ENCODE measurements around the gene SUB1.
"Not testable (repeated sequence)": the region's sequence is repeated elsewhere in the genome, so short reads cannot be mapped to it uniquely, and the experiment has no call there.

Gene SUB1

DNA sequence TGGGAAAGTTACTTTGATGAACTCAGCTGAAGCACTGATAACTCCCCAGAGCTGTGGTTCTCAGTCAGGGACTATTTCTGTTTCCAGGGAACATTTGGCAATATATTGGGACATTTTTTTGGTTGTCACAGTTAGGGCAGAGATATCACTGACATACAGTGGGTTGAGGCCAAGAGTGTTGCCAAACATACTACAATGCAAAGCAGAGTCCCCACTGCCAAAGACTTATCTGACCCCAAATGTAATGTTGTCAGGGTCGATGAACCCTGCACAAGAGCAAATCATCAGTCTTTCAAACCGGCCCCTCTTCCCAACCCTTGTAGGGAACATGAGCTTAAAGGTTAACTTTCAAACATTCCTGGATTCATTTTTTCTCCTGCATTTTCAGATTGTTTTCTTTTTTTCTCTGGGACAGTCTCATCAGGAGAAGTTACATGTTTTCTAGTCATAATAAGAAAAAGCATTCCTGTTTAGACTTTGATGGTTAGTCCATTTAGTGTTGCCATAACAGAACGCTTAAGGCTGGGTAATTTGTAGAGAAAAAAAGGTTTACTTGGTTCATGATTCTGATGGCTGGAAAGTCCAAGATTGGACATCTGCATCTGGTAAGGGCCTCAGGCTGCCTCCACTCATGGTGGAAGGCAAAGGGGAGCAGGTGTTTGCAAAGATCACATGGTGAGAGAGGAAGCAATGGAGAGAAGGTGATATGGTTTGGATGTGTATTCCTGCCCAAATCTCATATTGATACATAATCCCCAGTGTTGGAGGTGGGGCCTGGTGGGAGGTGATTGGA is 18.8 kb upstream of the SUB1 start:
- DNase-seq: no peak

DNA sequence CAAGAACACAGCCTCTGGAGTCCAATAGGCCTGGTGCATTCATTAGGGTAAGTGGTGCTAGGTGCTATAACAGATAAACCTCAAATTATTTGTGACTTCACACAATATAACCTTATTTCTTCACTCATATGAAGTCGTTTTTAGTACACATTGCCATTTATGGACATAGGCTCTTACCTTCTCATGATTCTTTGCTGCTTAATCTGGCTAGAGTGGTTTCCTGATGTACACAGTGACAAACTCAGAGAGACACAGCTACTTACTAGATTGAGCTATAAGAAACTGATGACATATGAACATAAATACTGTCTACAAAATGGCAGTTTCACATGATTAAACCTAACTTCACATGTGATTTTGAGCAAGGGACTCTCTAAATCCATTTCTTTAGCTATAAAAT is 14.2 kb upstream of the SUB1 start:
- no peak for DNase-seq

DNA sequence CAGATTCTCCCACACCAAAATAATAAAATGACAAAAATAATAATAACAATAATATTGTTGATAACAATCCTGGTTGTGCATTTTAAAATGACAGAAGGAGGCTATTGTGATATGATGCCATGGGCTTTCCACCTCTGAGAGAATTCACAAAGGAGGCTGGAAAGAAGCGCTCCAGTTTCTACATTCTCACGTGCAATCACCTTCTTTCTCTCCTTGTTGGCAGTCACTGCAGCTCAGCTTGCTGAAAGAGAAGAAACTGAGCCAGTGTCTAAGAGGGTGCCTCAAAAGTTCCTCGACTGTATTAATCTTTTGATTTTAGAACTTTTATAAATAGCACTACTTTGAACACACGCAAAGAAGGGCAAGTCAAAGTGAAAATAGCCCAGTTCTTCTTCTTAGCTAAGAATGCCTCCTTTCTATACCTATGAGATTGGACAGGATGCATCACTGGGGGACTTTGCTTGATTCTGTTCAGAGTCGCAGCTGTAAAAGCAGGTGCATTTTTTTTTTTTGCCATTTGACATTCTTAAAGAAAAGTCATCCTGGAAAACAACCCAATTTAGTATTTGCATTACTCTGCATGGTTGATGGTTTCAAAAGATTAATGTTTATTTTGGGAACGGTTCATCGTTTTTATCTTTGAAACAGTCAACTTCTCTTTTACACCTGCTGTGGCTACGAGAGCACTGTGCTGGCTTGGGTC is 12.4 kb upstream of the SUB1 start:
- no peak for DNase-seq

DNA sequence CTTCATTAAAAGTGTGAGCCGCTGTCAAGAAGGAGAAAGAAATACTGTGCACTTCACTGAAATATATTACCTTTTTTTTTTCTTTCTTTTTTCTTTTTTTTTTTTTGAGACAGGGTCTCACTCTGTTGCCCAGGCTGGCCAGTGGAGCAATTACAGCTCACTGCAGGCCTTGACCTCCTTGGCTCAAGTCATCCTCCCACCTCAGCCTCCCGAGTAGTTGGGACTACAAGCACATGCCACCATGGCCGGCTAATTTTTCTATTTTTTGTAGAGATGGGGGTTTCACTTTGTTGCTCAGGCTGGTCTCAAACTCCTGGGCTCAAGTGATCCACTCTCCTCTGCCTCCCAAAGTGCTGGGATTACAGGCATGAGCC is 11.9 kb upstream of the SUB1 start:
- not testable (repeated sequence) for DNase-seq

DNA sequence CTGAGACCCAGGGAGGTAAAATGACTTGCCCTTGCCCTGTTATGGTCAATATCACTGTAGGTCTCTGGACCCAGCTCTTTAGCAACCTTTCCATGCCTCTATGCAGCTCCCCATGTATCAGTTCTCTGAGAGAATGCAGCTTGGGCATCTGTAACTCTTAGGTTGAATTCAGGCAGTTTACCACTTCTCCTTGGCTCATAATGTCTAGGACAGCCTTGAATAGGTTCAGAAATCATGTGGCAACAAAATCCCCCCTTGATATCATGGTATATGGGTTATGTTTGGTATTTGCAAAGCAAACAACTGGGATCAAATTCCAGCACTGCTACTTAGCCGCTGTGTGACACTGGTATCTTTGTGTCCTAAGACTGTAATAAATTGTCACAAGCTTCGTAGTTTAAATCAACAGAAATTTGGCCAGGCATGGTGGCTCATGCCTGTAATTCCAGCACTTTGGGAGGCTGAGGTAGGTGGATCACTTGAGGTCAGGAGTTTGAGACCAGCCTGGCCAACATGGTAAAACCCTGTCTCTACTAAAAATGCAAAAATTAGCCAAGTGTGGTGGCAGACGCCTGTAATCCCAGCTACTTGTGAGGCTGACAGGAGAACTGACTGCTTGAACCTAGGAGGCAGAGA is 10.7 kb upstream of the SUB1 start:
- DNase-seq: no peak

GRCh38 chr5:32578363-32578762 is 7.0 kb upstream of the SUB1 start:
- no peak for DNase-seq

GRCh38 chr5:32578764-32579163 is 6.6 kb upstream of the SUB1 start:
- DNase-seq: no peak

DNA sequence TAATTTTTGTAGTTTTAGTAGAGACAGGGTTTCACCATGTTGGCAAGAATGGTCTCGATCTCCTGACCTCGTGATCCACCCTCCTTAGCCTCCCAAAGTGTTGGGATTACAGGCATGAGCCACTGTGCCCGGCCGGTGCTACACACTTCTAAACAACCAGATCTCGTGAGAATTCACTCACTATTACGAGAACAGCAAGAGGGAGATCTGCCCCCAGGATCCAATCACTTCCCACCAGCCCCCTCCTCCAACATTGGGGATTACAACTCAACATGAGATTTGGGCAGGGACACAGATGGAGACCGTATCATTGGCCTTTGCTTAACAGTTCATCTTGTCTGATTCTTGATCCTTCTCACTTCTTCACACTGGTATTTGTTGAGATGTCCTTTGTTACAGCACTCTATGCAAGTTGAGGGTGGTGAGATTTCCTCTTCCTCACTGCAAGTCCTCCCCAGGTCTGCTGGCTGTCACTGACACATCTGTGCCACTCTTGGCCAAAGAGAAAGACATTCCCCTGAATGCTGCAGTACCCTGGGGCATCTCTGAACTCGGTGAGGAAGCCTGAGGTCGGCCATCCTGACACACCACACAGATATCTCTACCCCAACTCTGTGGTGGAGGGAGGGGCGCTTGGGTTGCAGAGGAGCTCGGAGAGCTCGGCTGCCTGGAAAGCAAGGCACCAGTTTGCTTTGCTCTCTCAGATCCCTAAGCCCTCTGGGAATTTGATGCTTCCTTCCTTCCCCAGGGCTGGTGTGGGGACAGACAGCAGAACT is 4.2 kb upstream of the SUB1 start:
- DNase-seq: no peak

DNA sequence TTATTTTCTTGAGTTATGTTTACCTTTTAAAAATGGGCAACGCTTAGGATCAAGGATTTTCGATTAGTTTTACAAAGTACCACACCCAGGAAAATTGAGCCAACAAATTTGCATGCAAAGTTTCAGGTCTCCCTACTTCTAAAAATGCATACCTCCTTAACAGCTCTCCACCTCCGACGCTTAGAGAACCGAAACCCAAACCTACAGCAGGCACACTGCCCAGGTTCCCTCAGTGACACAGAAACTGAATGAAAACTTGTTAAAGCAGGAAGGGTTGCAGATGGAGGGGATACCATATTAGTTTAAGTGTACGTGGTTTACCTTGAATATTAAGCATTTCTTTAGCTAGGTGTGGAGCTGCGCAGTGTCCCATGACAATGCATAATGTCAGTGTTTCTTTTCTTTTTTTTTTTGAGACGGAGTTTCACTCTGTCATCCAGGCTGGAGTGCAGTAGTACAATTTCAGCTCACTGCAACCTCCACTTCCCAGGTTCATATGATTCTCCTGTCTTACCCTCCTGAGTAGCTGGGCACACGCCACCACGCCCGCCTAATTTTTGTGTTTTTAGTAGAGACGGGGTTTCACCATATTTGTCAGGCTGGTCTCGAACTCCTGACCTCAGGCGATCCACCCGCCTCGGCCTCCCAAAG is 1.6 kb upstream of the SUB1 start:
- DNase-seq: no peak

DNA sequence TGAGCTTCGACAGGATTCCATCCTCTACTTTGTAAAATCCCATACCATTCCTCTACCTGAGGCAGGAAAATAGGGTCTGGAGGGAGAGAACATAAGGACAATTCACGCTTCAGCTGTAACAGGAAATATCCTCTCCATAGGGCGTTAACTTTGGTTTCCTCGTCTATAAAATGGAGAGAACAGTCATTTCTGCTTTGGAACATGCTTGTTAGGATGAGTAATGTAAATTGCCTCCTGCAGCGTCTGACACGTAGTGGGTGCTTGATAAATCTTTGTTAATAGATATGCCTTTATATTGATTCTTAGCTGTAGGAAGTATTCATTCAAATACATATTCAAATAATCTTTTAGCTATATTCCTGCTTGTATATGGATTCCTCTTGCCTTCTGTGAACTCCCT is 711 bp upstream of the SUB1 start:
- no peak for DNase-seq

DNA sequence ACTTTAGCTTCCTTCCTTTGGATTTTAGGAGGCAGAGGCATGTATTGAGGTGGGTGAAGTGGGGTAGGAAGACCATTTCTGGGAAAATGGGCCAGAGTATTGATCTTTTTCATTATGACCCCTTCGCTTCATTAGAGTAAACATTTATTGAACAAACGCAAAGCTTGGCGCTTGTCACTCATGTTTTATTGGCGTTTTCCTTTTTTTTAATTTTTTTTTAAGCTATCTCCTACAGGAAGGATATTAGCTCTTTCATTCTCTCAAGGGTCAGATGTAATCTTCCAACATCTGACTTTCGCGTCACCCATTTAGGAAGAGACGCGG is 273 bp upstream of the SUB1 start:
- no peak for DNase-seq

- DNase-seq: no peak
Observed at GRCh38 chr5:32586276-32586599, 881 bp downstream of the SUB1 start.

- no peak for DNase-seq
Observed at GRCh38 chr5:32587067-32587551, 1.8 kb downstream of the SUB1 start.

DNA sequence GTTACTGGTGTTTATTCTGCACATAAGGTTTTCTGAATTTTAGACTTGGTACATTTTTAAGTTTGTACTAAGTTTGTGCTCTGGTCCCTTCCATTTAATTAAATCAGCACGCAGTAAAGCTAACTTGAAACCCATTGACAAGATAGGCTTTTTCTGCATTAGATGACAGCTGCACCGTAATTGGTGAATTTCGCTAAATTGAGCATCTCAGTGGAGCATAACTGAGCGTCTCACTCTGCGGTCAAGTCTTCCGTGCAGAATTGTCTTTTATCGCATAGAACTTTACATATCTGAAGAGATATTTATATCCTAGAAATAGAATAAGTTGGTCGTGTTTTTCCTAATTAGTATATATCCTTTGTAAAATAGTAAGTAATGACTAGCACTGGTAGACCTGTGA is 4.1 kb downstream of the SUB1 start:
- peak in 1 of 3 experiments; percentile 16 for DNase-seq

GRCh38 chr5:32589942-32590869 is 4.8 kb downstream of the SUB1 start:
- DNase-seq: peak; percentile 33 to 82 (median 61)

- DNase-seq: no peak
Observed at GRCh38 chr5:32595118-32595517, 9.8 kb downstream of the SUB1 start.

DNA sequence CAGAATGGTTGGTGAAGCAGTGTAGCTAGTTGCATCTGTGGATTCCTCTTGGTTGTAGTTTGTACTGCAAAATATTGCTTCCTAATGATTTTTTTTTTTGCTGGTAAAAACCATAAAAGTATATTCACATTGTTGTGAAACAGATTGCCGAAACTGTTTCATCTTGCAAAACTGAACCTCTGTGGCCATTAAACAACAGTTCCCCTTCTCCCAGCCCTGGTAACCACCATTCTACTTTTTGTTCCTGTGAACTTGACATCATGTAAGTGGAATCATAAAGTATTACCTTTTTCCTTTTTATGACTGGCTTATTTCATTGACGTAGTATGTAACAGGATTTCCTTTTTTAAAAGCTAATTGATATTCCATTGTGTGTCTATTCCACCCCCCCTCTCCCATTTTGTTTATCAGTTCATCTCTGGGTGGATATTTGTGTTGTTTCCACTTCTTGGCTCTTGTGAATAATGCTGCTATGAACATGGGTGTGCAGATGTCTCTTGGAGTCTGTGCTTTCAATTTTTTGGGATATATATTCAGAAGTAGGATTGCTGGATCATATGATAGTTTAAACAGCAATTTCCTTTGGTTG is 11.8 kb downstream of the SUB1 start:
- no peak for DNase-seq

DNA sequence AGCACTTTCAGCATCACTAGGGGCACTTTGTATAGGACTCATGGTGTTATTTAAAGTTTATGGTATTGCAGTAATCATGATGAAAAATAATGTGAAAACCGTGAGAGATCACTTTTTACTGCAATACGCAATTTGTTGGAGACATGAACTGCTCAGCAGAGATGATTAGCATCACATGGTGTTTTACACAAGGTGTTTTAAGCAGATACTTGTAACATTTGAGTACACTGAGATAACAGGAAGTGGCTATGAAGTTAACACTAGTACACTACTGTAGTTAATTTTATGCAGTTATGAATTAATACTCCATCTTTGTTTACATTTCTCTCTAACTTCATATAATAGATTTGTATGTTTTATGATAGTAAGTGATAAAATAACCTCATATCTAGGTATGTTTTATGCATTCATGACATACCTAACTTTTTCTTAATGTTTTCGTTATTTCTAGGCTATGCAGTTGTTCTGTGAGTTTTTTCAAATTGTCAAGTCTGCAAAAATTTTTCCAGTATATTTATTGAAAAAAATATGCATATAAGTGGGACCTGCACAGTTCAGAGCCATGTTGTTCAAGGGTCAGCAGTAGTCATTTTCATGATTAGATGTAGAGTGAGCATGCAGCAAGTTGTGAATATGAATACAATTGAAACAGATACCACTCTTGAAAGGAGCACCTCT is 13.0 kb downstream of the SUB1 start:
- DNase-seq: no peak

- no peak for DNase-seq
Observed at GRCh38 chr5:32598997-32599549, 13.7 kb downstream of the SUB1 start.

DNA sequence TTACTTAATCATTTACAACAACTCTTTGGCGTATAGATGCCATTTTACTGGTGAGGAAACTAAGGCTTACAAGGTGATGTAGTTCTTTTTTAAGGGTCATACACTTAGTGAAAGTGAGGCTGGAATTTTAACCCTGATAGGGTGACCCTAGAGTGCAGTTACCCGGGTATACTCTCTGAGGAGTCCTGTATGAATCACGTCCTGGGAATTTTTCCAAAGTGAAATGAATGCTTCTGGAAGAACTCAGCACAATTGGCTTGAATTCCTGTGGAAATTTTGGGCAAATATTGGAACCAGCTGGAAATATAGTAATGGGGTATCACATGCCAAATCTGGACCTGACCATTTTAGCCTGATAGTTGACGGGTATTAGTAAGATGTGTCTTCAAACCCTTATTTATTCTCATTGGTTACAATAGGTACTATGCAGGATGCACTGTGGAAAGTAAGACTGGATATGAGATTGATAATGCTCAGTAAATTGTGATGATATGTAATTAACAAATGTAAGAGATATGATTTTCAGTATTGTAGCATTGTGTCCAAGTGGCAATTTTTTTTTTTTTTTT is 14.8 kb downstream of the SUB1 start:
- DNase-seq: no peak

Measured in NCI-H1417 (cell line).